ENCODE measurements around the gene STK11.

STK11 gene

GRCh38 chr19:1163283-1163933 lies 42.2 kb upstream of the STK11 start:
- Histone ChIP-seq H3K27me3 (ENCODE audit: control insufficient read depth, insufficient read depth, low read length) (no peaks in the 10 kb centered on the region), H3K4me1 (ENCODE audit: control insufficient read depth, insufficient read depth, low read length) (no peaks in the 10 kb centered on the region), H3K9ac (ENCODE audit: low read depth, low read length) (no peak overlapping the region), H3K27ac (ENCODE audit: low read depth, low read length) (no peak overlapping the region), H3K4me3 (ENCODE audit: low read depth, low read length) (no peak overlapping the region), H3K36me3 (ENCODE audit: control insufficient read depth, insufficient read depth, low read length) (no peaks in the 10 kb centered on the region), H3K9me3 (ENCODE audit: control insufficient read depth, insufficient read depth, low read length) (no peaks in the 10 kb centered on the region)

- Histone ChIP-seq H3K9me3 (ENCODE audit: control insufficient read depth, insufficient read depth, low read length) (no peaks in the 10 kb centered on the region), H3K9ac (ENCODE audit: low read depth, low read length) (no peak overlapping the region), H3K36me3 (ENCODE audit: control insufficient read depth, insufficient read depth, low read length) (no peaks in the 10 kb centered on the region), H3K4me1 (ENCODE audit: control insufficient read depth, insufficient read depth, low read length) (no peaks in the 10 kb centered on the region), H3K4me3 (ENCODE audit: low read depth, low read length) (no peak overlapping the region), H3K27me3 (ENCODE audit: control insufficient read depth, insufficient read depth, low read length) (no peaks in the 10 kb centered on the region), H3K27ac (ENCODE audit: low read depth, low read length) (no peak overlapping the region)
Observed at GRCh38 chr19:1163934-1164683, 41.5 kb upstream of the STK11 start.

GRCh38 chr19:1164684-1165531 lies 40.7 kb upstream of the STK11 start:
- Histone ChIP-seq H3K4me1 (ENCODE audit: control insufficient read depth, insufficient read depth, low read length) (no peaks in the 10 kb centered on the region), H3K9ac (ENCODE audit: low read depth, low read length) (no peak overlapping the region), H3K9me3 (ENCODE audit: control insufficient read depth, insufficient read depth, low read length) (no peaks in the 10 kb centered on the region), H3K4me3 (ENCODE audit: low read depth, low read length) (no peak overlapping the region), H3K27me3 (ENCODE audit: control insufficient read depth, insufficient read depth, low read length) (no peaks in the 10 kb centered on the region), H3K36me3 (ENCODE audit: control insufficient read depth, insufficient read depth, low read length) (no peaks in the 10 kb centered on the region), H3K27ac (ENCODE audit: low read depth, low read length) (no peak overlapping the region)

GRCh38 chr19:1166872-1167573 lies 38.6 kb upstream of the STK11 start:
- H3K4me1 ChIP-seq (ENCODE audit: control insufficient read depth, insufficient read depth, low read length) = peaks cover 4% of the 10 kb centered on the region; the same call in 1 of the 2 replicates
- no peaks in the 10 kb centered on the region for H3K27me3 ChIP-seq (ENCODE audit: control insufficient read depth, insufficient read depth, low read length)
- H3K9me3 ChIP-seq (ENCODE audit: control insufficient read depth, insufficient read depth, low read length) = no peaks in the 10 kb centered on the region
- no peak overlapping the region for H3K9ac ChIP-seq (ENCODE audit: low read depth, low read length)
- H3K4me3 ChIP-seq (ENCODE audit: low read depth, low read length) = no peak overlapping the region
- H3K36me3 ChIP-seq (ENCODE audit: control insufficient read depth, insufficient read depth, low read length) = no peaks in the 10 kb centered on the region
- H3K27ac ChIP-seq (ENCODE audit: low read depth, low read length) = no peak overlapping the region

DNA sequence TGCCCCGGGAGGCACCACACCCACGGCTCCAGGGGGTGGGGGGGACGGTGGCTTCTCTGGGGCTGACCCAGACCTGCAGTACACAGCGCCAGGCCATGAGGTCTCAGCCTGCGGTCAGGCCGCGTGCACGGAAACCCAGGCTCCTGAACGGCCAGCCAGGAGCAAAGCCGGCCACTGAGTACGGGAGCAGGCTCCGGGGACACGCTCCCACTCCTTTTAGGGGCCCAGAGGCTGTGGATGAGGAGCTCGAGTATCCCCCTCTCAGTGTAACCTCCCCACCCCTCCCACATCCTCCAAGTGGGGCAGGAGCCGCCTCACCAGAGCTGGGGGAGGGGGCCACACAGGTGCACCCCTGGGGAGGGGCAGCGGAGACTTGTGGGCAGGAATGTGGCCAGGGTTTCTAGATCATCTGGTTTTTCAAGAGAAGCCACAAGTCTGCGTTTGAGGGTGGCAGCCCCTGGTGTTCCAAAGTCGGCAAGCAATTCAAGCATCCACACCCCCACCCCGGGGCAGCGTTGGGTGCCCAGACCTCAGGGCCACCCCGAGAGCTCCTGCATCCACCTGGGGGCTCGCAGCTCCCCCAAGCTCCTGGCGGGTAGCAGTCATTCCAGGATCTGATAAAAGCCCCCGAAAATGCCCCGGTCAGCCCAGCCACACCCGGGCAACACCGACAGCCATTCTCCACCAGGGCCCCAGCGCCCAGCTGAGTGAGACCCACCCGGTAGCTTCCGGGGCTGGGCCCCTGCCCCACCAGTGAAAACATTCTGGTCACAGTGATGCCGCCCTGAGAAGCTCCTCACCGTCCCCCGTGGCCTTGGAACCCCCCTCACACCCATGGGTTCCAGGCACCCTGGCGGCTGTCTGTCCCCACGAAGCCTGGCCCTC lies 37.6 kb upstream of the STK11 start:
- no peaks in the 10 kb centered on the region for H3K27me3 ChIP-seq (ENCODE audit: control insufficient read depth, insufficient read depth, low read length)
- H3K9ac ChIP-seq (ENCODE audit: low read depth, low read length) = no peak overlapping the region
- no peak overlapping the region for H3K27ac ChIP-seq (ENCODE audit: low read depth, low read length)
- H3K36me3 ChIP-seq (ENCODE audit: control insufficient read depth, insufficient read depth, low read length) = no peaks in the 10 kb centered on the region
- H3K4me1 ChIP-seq (ENCODE audit: control insufficient read depth, insufficient read depth, low read length) = peaks cover 8% of the 10 kb centered on the region; the same call in 1 of the 2 replicates
- H3K9me3 ChIP-seq (ENCODE audit: control insufficient read depth, insufficient read depth, low read length) = no peaks in the 10 kb centered on the region
- H3K4me3 ChIP-seq (ENCODE audit: low read depth, low read length) = no peak overlapping the region

DNA sequence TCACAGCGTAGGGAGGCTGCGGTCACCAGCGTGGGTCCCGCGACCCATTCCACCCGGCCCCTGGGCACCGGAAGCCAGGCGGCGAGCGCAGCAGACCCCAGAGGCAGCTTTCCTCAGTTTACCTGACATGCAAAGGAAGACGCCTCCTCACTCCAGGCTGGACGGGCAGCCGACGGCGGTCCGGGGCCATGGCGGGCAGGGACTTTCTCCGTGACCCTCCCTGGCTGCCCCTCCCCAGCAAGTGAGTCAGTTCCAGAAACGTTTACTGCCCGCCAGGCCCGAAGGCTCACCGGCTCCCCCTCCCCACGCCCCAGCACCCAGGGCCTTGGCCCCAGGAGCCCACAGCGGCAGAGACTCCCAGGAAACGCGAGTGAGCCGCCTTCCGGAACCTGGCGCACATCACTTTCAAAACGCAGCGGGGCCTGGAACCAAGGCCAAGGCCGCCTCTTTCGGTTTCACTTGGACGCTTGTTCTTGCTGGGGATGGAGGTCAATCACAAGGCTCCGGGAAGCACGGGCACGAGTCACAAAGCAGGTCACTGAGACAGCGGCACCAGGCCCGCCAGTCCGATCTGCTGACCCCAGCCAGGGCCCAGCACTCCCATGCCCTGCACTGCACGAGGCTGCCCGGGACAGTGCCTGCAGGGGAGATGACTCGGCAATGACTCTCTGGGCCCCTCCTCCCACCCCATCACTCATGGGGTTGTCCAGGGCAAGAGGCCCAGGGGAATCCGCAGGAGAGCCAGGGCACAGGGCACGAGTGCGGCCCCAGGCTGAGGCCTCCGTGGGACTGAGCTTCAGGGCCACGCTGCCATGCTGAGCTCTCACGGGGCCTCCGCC lies 36.8 kb upstream of the STK11 start:
- no peaks in the 10 kb centered on the region for H3K36me3 ChIP-seq (ENCODE audit: control insufficient read depth, insufficient read depth, low read length)
- H3K4me3 ChIP-seq (ENCODE audit: low read depth, low read length) = no peak overlapping the region
- H3K4me1 ChIP-seq (ENCODE audit: control insufficient read depth, insufficient read depth, low read length) = peaks cover 8% of the 10 kb centered on the region; the same call in 1 of the 2 replicates
- no peaks in the 10 kb centered on the region for H3K27me3 ChIP-seq (ENCODE audit: control insufficient read depth, insufficient read depth, low read length)
- H3K27ac ChIP-seq (ENCODE audit: low read depth, low read length) = no peak overlapping the region
- no peak overlapping the region for H3K9ac ChIP-seq (ENCODE audit: low read depth, low read length)
- H3K9me3 ChIP-seq (ENCODE audit: control insufficient read depth, insufficient read depth, low read length) = no peaks in the 10 kb centered on the region

DNA sequence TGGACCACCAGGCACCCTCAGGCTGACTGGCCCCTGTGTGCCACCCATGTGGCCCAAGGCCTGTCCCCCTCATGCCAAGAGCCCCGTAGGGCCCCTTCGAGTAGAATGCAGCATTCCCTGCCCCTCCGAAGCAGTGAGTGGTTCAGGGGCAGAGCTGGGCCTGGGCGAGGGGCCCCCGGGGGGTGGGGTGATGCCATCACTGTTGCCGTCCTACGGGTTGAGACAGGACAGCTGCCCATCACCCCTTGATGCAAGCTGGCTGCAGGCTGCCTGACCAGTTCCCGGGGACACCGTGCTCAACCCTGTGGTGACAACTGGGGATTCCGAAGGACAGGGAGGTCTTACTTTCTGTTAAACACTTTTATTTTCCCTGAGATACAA lies 36.2 kb upstream of the STK11 start:
- H3K4me1 ChIP-seq (ENCODE audit: control insufficient read depth, insufficient read depth, low read length) = peaks cover 8% of the 10 kb centered on the region; the same call in 1 of the 2 replicates
- no peak overlapping the region for H3K4me3 ChIP-seq (ENCODE audit: low read depth, low read length)
- H3K36me3 ChIP-seq (ENCODE audit: control insufficient read depth, insufficient read depth, low read length) = no peaks in the 10 kb centered on the region
- no peak overlapping the region for H3K9ac ChIP-seq (ENCODE audit: low read depth, low read length)
- H3K27ac ChIP-seq (ENCODE audit: low read depth, low read length) = no peak overlapping the region
- no peaks in the 10 kb centered on the region for H3K27me3 ChIP-seq (ENCODE audit: control insufficient read depth, insufficient read depth, low read length)
- H3K9me3 ChIP-seq (ENCODE audit: control insufficient read depth, insufficient read depth, low read length) = no peaks in the 10 kb centered on the region

DNA sequence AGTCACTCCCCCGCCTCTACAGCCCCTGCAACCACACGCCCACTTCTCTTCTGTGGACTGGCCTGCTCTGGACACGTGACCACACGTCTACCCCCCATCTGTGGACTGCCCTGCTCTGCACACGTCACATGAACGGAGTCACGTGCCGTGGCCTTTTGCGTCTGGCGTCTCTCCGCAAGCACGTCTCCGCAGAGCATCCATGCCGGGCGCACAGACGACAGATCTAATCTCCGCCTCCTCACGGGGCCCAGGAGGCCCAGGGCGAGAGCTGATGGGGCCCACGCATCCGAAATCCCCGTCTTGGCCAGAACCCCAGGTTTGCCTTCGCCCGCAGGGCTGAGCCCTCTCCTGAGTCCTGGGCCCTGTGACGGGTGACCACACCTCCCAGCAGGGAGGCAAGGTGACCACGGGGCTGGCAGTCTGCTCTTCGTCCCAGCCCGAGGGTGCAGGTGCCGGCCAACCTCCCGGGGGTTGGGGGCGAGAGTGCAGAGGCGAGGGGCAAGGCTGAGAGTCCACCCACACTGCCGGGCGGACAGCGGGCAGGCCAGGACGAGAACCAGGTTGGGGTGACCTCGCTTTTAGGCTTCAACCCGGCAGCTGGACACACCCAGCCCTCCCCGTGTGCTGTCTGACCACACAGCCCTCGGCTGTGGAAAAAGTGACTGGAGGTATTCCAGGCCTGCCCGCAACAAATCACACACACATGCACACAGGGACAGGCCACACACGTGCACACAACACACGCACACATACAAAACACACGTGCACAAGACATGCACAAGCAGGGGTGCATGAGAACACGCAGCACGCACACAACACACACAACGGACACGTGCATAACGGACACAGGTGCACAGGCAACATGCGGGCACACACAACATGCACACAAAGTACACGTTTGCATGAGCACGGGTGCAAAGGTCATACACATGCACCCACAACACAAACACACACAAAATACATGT lies 35.4 kb upstream of the STK11 start:
- H3K36me3 ChIP-seq (ENCODE audit: control insufficient read depth, insufficient read depth, low read length) = no peaks in the 10 kb centered on the region
- H3K27ac ChIP-seq (ENCODE audit: low read depth, low read length) = no peak overlapping the region
- no peak overlapping the region for H3K9ac ChIP-seq (ENCODE audit: low read depth, low read length)
- H3K4me1 ChIP-seq (ENCODE audit: control insufficient read depth, insufficient read depth, low read length) = peaks cover 8% of the 10 kb centered on the region; the same call in 1 of the 2 replicates
- no peaks in the 10 kb centered on the region for H3K9me3 ChIP-seq (ENCODE audit: control insufficient read depth, insufficient read depth, low read length)
- no peak overlapping the region for H3K4me3 ChIP-seq (ENCODE audit: low read depth, low read length)
- H3K27me3 ChIP-seq (ENCODE audit: control insufficient read depth, insufficient read depth, low read length) = no peaks in the 10 kb centered on the region

Data from HUES48 (cell line).